HUDEP-2 (cell line): ENCODE results near the gene LIFR.
"Not testable (repeated sequence)": the region's sequence is repeated elsewhere in the genome, so short reads cannot be mapped to it uniquely, and the experiment has no call there.

Experiments used
- DNase-seq, 76 experiments: peaks; one replicate each; lab custom pipeline; 2025; ENCODE audit not compliant: unreplicated experiment in 76 of 76; lab: John Stamatoyannopoulos, UW

LIFR gene

DNA sequence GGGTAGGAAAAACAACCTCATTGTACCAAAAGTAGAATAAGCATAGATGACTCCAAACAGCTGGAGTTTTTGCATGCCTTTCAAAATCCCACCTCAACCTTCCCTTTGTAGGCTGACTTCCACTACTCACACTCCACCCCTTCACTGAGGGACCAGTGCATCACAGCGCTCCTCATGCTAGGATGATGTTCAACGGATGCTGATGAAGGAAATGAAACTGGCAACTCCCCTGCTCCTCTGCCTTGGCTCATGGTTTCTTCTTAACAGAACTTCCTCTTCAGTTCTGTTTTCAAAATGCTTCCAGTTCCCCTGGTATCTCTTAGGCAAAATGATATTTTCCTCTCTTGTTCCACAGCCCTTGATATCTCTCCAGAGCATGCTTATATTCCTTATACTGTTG is 29.0 kb downstream of the LIFR start:
- no peak for DNase-seq

DNA sequence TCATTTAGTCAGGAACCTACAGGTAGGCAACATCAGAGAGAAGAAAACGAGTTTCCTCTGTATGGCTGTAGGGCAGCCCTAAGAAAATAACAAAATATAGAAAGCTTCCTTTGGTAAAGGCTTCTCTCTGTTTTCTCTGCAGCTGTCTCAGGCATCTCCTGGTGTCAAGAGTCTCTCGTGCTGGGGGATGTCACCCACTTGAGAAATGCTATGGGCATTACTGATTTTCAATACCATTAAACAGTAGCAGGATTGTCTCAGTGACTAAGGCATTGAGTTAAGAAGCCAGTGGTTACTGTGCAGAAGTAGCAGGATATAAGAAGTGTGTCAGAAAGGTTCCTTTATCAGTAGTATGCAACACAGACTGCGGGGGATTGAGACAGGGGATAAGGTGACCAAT is 32.4 kb downstream of the LIFR start:
- DNase-seq = no peak

DNA sequence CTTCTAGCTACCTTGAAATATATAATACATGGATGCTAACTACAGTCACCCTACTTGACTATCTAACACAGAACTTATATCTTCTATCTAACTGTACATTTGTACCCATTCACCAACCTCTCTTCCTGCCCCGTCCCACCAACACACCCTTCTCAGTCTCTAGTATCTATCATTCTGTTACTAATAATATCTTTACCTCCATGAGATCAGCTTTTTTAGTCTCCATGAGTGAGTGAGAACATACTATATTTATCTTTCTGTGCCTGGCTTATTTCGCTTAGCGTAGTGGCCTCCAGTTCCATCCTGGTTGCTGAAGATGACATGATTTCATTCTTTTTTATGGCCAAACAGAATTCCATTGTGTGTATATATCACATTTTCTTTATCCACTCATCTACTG is 37.0 kb downstream of the LIFR start:
- no peak for DNase-seq

DNA sequence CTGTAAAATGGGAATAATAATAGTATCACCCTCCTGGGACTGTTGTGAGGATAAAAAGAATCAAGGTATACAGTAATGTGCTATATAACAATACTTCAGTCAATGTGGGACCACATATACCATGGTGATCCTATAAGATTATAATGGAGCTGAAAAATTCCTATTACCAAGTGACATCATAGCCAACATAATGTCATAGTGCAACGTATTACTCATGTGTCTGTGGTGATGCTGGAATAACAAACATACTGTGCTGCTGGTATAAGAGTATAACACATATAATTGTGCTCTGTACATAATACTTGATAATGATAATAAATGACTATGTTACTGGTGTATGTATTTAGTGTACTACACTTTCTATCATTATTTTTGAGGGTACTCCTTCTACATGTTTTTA is 38.1 kb downstream of the LIFR start:
- no peak for DNase-seq

DNA sequence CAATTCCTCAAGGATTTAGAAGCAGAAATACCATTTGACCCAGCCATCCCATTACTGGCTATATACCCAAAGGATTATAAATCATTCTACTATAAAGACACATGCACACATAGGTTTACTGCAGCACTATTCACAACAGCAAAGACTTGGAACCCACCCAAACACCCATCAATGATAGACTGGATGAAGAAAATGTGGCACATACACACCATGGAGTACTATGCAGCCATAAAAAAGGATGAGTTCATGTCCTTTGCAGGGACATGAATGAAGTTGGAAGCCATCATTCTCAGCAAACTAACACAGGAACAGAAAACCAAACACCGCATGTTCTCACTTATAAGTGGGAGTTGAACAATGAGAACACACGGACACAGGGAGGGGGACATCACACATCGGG is 39.8 kb downstream of the LIFR start:
- not testable (repeated sequence) for DNase-seq

DNA sequence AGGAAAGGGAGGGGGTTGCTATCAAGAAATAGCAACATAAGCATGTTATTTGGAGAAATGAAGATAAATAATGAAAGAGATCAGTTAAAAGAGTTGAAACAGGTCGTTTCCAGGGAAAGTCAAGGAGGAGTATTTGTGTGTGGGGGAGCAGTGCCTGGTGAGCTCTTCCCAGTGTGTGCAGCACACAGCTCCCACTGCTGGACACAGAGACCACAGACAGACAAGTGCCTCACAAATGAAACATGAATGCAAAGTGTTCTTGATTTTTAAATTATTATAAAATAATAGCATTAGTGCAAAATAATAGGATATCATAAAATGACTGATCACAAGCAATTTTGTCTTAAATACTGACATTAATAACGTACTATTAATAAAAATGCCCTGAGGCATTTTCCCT is 40.8 kb downstream of the LIFR start:
- DNase-seq = no peak

DNA sequence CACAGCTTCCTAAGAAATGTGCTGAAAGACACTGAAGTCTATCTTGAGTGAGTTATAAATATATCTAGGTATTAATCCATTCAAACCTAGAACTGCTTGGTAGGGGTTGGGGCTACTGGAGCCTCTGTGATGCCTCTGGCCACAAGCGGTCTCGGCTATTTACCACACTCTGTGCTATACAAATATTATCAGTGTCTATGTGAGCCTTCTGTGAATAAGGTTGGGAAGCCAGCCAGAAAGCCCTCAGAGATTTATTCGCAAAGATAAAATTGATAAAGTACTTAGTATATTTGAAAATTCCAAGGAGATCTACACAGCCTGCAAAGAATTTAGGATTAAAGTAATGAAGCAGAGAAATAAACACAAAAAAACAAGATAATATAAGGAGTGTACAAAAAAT is 41.4 kb downstream of the LIFR start:
- DNase-seq = no peak

DNA sequence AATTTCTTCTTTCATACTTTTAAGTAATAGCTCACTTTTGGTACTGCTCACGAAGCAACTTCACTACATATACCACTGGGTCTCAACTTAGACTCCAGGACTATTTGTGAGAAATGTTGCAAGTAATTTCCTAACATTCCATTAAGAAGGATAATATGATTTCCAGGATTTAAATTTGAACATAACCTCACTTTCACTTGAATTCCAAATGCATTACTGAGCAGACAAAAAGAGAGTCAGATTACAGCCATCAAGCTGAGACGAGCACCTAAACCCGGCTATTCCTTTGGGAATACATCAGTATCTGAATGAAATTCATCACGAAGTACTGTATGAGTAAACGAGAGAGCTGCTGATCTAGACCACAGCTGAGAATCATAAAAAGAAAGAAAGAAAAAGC is 47.3 kb downstream of the LIFR start:
- DNase-seq = no peak

DNA sequence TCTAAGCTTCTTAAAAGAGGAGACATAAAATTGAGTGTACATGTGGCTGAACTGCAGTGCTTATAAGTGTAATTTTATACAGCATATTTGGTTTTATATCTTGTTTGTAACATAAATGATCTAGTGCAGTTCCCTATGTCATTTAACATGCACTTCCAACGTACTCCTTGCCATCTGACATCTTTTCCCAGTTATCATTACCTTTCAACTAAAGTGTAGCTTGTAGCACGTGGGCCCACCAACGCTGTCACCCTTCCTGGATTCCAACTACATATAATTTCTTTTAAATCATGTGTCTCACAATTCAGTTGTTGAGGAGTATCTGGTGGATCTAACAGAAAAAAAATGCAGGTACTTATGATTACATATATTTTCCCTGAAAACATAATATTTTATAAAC is 50.1 kb downstream of the LIFR start:
- DNase-seq = no peak

DNA sequence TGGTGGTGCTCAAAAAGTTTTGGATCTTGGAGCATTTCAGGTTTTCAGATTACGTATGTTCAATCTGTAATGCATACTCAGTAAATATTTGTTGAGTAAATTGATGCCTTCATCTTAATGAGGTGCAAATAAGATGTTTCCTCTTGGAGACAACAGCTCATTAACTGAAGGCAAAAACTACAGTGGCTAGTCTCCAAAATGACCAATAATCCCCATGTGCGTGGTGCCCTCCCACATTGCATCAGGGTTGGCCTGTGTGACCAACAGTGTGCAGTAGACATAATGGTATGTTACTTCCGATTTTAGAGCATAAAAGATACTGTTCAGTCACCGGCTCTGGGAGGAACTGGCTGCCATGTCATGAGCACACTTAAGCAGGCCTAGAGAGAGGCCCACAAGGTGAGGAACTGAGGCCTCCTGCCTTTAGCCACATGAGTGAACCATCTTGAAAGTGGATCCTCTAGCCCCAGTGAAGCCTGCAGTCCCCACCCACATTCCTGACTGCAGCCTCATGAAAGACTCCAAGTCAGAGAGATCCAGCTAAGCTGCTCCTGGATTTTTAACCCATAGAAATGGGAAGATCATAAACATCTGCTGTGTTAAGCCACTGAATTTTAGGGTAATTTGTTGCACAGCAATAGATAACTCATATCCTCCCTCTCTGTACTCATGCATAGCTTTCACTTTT is 55.7 kb downstream of the LIFR start:
- no peak for DNase-seq

DNA sequence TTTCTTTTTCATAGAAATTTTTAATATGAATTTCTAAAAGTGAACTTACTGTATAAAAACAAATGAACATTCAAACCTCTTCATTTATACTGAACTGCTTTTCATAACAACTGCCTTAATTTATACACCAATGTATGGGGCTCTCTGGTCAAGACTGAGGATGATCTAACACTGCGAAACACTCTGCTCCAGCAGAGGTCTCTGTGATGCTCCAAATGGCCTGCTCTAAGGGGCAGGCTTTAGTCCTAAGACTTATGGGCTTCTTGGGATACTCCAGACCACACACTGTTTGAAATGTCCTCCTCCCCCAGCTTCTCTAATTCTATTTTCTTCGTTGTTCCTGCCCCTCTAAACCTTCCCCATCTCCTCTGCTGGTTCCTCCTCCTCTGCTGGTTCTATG is 58.5 kb downstream of the LIFR start:
- no peak for DNase-seq

DNA sequence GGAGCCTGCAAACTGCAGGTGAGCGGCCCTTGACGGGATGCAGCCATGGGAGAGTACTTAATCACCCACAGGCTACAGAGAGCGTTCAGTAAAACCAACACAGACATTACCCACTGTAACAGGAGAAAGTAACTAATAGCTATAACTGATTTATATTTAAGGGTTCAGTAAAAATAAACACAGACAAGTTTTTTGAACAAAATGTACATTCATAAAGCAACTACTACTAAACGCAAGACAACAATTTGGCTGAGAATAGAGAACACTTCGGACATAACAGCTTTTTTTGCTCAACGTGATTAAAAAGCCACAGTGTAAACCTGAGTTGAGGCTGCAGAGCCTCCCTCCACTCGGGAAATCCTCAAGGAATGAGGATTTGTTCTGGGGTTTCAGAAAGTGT is 61.7 kb downstream of the LIFR start:
- DNase-seq = no peak

DNA sequence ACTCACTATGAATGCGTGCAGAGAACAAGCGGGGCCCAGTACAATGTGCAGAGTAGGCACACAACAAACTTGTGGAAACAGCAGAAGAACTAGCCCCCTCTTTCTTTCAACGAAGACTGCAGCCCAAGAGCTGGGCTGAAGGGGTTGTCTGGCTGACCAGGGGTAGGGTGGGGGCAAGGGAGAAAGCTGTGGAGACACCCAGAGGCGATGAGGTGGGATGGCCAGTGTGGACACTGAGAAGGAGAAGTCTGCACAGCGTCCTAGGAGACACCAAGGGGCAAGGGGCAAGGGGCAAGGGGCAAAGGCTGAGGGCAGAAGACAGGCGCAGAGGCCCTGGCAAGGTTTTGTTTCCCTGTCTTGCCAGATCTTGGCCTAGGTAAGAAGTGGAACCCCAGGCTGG is 62.3 kb downstream of the LIFR start:
- DNase-seq = no peak

DNA sequence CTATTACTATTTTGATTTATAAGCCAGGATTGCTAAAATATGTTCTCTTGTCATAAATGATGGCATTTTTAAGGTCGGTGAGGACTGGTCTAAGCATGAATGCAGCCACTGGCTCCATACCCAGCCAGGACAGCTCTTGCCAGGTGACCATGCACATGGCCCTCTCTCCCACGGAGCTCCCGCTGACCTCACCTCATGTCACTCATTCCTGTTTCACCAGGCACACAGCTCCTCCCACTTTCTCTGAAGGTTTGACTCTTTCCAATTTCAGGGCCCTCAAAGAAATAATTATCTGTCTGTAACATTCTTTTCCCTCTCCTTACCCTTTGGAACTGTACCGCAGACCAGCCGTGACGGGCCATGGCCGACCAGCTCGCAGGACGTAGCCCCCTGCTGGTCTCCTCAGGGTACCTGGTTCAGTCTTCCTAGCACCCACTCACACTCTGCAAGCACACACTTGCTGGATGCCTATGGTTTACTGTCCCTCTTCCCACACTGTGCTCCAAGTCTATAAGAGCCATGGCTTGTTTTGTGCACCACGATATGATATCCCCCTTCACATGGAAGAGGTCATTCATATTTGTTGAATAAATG is 72.5 kb downstream of the LIFR start:
- DNase-seq = no peak

DNA sequence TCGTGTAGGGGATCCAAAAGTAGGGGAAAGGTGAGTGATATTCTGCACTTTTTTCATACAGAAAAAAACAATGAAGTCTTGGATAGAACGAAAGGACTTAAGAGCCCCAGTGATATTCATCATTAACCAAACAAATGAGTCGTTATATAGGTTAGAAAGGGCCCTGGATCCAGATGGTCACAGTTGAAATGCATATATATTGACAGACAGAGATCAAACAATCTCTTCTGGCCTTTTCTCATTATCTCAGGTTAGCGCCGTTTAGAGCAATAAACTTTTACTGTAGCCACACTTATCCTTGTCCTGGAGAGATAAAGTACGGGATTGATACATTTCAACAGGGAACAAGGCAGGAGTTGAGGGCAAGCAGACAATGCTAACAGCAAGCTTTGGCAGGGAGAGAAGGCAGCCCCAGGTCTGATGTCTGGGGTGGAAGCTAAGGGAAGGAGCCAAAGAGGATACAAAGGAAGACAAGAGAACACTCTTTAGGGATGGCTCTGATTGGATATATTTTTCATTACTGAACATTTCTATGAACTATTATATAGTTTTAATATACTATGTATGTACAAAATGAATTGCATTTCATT is 77.0 kb downstream of the LIFR start:
- DNase-seq = no peak

DNA sequence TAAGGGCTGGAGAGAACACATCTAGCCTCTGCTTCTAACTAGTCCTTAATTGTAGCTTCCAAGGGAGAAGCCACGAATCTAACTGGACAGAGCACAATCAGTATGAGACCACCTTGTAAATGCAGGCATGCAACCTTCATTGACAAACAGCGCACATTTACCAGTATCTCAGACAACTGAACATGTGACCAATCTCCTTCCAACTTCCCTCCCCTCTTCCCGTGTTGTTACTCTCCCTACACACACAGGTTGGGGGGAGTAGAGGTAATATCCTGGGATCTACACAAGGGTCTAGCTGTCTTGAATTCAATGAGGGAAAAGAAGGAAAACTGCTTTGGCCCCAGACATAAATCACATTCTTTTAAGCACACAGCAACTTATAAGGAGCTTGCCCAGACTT is 77.6 kb downstream of the LIFR start:
- DNase-seq = no peak

DNA sequence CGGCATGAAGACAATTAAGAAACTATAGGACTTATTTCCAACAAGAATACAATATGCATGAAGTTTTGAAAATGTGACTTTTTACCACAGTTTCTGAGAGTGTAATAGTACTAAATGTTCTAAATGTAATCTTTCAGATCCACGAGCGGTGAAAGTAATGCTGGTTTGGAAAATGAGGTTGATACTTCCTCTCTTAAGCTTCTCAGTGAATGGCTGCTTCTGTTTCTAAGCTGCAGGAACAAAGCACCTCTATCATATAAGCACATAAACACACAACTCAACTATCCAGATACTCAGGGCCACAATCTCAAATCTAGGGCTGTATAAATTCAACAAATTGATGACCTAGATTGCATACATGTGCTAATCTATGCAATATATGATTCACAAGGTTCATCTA is 78.3 kb downstream of the LIFR start:
- DNase-seq = no peak

DNA sequence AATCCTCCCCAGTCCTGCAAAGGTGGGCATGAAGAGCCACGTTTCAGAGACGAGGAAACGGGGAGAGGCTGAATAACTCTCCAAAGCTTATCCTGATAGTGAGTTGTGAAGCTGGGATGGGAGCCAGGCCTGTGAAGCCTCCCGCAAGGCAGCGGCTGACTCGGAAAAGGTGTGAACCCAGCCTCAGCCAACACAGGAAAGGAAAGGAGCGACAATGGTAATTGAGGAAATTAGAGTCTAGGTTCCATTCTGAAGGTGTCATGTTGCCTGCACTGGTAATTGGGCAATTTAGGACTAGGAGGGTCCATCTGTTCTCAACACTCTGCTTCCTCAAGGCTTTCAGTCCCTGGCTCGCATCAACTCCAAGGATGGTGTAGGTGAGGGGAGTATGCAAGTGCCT is 83.4 kb downstream of the LIFR start:
- DNase-seq = no peak

DNA sequence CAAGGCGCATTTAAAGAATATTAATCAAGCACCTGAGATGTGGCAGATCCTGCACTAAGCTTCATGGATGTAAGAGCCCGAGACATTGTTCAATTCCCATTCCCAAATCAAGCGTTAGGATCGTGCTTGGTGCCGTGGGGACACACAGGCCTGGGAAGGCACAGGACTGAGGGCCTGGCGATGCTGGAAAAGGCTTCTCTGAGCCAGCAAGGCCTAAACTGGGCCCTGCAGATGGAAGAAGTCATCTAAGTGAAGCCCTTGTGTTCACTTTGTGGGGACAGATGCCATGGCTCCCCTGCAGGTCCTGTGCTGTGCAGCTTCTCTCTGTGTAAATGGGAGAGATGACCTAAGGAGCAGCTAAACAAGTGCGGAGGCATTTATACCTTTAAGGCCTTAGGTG is 83.9 kb downstream of the LIFR start:
- no peak for DNase-seq

DNA sequence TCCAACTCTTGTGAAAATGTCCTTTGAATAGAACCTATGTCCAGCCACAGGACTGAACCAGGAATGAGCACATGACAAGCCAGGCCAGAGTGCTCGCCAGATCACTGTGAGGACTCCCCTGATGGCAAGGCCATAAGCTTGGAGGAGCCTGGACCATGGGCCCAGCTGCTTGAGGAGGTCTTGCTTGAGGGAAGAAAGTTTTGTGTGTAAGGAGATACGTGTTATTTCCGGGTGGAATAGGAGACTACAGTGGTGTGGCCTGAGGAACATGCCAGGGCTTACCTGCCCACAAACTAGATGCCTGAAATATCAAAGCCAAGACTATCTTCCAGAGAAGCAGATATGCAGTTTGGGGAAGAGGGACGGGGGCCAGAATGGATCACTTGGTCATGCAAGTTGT is 84.7 kb downstream of the LIFR start:
- DNase-seq = no peak

DNA sequence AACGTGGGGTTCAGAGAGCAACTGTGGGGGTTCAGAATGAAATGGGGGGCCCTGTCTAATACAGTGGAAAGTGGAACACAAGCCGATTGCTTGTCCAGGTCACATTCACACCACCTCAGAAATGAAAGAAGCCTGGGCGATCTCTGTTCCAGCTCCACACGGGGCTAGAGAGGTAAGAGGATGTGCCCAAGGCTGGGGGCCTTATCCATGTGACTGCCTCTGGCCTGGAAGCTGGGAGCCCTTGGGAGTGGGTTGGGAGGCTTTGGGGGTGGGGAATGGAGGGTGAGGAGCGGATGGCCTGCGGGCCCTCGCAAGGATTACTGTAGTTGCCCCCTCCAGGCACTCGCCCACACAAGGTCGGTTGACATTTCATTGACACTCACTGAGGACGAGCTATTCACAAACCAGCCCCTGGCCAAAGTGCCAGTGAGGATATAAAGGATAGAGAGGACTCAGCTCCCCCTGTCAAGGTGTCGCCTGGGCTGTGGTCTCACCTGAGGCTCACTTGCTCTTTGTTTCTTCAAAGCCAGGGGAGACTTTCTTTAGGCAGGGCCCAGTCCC is 86.7 kb downstream of the LIFR start:
- DNase-seq = no peak

DNA sequence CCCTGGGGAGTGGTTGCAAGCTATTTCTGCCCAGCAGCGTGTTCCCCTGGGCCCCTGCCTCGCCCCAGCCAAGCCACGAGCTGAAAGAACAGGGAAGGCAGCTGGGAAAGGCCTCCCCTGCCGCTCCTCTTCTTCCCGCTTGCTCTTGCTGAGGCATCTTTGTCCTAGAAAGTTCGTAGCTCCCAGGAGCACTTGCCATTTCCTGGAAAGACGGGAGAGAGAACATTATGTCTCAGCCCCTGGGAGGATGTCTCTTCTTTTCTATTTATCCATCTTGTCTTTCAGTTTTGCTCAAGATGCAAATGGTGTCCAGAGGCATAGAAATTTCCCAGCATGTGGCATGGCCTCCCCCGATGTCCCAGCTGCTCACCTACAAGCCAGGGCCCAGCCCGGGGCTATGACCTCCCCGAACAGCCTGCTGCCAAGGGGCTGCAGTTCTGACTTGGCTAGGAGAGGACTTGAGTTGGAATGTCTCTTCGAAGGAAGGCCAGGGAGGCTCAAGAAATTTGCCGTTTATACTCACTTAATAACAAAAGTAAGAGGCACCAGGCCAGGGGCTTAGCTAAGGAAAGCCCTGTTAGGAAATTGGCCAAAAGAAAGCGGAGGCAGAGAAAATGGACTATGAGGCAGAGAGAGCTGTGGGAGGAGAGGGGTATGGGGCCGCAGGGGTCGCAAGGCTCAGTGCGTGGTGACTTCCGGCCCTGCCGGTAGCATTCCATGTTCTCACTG is 87.3 kb downstream of the LIFR start:
- DNase-seq = no peak
